ENCODE measurements around the gene NECTIN1.
"Not testable (repeated sequence)": the region's sequence is repeated elsewhere in the genome, so short reads cannot be mapped to it uniquely, and the experiment has no call there.

The NECTIN1 gene

DNA sequence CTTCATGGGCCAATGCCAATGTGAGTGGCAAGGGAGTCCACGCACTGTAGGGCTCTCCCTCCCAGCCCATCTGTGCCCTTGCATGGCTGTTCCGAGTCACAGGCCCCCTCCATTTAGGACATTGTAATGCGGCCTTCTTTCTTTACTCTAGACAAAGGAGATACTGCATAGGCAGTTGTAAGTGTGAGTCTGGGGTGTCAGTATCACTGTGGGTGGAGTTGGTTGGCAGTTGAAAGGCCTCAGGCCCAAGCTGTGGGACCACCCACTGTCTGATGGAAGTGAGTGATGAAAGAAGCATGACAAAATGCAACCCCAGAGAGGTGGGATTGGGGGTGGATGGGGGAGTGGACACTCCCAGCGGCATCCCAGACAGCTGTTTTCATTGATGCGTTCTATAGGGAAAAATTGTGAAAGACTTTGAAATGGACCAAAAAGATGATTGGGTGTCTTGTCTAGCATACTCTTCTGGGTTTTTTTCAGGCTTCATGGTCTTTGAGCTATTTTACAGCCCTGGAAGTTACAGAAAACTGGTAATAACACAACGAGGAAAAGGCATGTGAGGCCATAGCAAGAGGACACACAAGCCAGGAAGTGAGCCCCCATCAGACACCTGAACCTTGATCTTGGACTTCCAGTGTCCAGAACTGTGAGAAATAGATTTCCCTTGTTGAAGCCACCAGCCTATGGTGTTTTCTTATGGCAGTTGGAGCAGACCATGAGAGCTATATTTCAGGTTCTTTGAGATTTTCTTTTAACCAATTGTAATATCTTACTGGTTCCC lies 114.6 kb downstream of the NECTIN1 start:
- no peak for DNase-seq

- DNase-seq: no peak
Measured at GRCh38 chr11:119612814-119613213, 116.2 kb downstream of the NECTIN1 start.

DNA sequence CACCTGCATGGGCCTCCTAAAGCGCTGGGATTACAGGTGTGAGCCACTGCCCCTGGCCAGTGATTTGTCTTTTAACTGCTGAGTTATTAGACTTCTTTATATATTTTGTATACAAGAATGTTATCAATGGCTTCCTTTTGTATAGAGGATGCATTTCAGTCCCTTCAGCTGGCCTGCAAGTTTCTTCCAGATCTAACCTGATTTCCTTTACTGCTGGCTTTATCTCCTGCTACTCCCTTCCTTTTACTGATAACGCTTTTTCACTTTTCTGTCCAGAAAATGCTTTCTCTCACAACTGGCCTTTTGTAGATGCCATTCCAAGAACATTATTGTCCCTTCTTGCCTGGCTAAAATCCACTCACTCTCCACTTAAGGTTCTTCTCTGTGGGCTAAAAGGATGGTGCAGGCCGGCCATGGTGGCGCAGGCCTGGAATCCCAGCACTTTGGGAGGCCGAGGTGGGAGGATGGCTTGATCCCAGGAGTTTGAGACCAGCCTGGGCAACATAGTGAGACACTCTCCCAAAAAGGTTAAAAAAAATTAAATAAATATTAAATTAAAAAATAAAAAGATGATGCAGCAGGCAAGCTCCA lies 118.1 kb downstream of the NECTIN1 start:
- DNase-seq: no peak

DNA sequence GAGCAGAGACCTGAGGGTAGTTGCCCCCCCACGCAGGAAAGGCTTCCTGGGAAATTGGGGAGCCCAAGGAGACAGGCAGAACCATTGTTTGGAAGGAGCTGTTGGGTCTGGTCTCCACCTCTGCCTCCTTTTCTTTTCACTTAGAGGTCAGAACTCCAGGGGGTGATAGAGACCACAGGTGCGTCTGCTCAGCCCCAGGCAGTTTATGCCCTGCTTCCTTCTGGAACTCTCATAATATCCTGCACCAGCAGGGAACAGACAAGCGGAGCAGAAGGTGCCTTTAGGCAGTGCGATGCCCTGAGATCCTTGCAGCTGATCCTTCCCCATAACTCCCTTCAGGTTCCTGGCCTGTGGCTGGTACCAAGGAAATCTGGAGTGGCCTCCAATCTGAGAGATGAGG lies 120.2 kb downstream of the NECTIN1 start:
- DNase-seq: no peak

DNA sequence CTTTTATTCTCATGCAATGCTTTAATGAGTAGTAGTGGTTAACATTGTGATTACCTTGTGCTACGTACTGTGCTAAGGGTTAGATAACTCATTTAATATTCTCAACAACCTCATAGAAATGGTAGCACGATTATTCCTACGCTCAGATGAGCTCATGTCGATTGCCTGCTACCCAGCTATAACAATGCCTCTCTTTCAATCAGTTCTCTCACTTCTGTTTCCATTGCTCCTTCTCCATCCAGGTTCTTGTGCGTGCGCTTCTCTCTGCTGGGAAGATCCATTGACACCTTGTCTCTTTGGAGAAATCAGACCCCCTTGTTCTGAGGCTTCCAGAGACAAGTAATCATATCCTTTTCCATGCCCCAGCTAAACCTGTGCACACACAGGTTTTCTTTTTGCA lies 120.8 kb downstream of the NECTIN1 start:
- no peak for DNase-seq

- no peak for DNase-seq
Measured at GRCh38 chr11:119607726-119608125, 121.3 kb downstream of the NECTIN1 start.

- no peak for DNase-seq
Measured at GRCh38 chr11:119605137-119605665, 123.8 kb downstream of the NECTIN1 start.

DNA sequence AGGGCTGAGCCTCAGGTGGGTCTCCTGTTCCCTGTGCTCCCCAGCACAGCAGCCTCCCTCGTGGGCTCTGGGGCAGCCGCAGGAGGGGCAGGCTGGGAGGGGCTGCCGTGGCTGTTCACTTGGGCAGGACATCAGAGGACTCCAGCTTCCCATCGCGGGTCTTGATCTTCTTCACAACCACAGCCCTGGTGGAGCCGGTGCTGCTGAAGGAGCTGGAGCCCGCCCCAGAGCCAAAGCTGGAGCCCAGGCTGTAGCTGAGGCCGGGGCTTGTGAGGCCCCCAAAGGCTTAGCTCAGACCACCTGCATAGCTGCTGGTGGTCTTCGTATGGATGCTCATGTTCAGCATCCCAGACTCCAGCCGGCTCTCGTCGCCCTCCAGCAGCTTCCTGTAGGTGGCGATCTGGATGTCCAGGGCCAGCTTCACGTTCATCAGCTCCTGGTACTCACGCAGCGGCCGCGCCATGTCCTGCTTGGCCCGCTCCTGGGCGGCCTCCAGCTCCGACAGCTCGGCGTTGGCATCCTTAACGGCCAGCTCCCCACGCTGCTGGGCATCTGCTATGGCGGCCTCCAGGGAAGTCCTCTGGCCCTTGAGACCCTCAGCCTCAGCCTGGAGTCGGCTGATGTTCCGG lies 126.1 kb downstream of the NECTIN1 start:
- no peak for DNase-seq

DNA sequence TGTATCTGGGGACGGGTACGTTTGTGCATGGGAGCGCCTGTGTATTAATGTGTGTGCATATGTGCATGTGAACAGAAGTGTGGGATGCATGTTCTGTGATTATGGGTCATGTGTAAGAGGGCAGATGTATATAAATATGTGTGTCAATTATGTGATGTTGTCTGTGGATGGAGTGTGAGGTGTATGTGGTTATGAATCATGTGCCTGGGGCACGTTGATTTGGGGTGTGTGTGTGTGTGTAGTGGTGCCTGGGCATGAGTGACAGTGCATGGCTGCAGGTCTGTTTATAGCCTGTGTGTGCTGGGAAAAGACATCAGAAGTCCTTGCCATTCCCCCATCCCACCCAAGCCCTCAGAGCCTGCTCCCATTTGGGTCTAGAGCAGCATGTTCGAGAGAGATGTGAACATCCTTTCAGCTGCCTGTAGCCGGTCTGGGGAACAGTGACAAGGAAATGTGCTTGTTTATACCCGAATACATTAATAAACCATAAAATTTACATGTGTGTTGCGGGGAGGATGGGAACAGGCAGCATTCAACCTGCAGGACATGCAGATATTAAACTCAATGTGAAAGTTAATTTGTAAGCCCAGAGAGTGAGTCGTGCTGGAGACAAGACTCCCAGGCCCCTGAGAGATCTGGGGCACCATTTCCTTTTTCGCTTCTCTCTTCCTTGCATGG lies 129.0 kb downstream of the NECTIN1 start:
- DNase-seq: no peak

GRCh38 chr11:119595941-119596340 lies 133.1 kb downstream of the NECTIN1 start:
- DNase-seq: not testable (repeated sequence)

DNA sequence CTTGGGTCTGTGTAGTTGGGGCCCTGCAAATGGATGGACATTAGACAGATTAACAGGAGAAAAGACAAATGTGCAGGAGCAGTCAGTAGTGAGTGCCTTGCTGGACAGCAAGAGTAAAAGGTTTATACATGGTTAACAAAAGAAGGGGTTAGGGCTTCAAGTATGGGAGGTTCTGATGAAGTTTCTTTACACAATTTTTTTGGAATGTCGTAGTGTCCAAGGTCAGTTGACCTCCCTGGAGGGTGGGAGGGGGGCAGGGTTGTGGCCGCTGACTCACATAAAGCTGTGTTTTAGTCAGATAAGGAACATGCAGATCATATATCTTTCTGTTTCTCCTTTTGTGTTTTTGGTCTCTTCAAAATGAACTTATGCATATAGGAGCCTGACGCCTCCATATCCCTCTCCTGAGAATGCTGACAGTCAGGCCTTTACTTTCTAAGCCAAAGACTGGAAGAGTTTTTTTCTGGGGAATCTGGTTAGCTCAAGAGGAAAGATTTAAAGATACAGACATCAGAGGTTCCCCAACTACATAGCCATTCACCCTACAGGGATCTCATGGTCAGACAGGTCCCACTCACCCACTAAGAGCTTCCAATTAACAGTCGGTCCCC lies 134.3 kb downstream of the NECTIN1 start:
- no peak for DNase-seq

DNA sequence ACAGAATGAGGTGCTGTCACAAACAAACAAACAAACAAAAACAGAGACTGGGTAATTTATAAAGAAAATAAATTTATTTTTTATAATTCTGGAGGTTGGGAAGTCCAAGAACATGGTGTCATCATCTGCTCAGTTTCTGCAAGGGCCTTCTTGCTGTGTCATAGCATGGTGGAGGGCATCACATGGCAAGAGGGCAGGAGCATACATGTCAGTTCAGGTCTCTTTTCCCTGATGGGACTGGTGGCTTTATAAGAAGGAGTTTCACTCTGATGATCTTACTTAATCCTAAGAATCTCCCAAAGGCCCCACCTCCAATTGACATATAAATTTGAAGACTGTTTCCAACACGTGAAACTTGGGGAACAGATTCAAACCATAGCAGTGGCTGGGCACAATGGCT lies 135.7 kb downstream of the NECTIN1 start:
- no peak for DNase-seq

DNA sequence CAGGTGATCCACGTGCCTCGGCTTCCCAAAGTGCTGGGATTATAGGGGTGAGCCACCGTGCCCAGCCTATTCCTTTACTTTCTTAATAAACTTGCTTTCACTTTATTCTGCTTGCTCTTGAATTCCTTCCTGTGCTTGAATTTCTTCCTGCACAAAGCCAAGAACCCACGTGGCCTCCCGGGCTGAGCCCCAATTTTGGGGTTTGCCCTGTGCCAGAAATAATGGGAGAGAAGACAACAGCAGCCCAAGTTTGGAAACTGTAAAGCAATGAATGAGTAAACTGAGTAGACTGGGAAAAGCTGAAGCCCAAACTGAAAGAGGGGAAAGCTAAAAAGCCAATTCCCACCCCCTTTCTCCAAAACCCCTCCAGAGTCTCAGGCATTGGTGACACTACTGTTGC lies 136.4 kb downstream of the NECTIN1 start:
- no peak for DNase-seq

GRCh38 chr11:119591836-119592310 lies 137.1 kb downstream of the NECTIN1 start:
- no peak for DNase-seq

DNA sequence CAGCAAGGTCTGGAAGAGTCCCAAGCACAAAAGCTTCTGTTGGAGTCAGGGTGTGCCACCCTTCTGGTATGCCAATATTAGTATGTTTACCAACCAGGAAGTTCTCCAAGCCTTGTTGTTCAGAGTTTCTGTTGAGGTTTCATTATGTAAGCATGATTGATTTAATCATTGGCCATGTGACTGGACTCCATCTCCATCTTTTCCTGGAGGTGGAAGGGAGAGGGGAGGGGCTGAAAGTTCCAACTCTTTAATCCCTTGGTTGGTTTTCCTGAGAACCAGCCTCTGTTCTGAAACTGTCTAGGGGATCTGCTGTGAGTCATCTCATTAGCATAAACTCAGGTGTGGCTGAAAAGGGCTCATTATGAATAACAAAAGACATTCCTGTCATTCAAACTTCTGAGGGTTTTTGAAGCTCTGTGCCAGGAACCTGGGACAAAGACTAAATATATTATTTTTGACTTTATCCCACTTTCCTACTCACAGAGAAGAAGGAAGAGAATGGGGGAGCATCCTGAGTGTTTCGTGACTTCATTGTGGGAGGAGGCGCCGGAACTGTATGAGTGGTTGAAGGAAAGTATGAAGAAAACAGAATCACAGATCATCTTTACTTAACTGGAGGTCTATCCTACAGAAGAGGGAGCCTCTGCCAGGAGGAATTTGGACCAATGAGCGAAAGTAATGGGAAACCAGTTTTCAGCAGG lies 138.2 kb downstream of the NECTIN1 start:
- DNase-seq: no peak

GRCh38 chr11:119589001-119589400 lies 140.0 kb downstream of the NECTIN1 start:
- DNase-seq: no peak
